Stimulated activated CD4-positive, alpha-beta T cell treated with anti-CD3 and anti-CD28 coated beads, Interleukin-4, amount 100 ng/mL, for 4 hours (primary cell): ENCODE measurements around the gene NLRP11.
"Not testable (repeated sequence)": the region's sequence is repeated elsewhere in the genome, so short reads cannot be mapped to it uniquely, and the experiment has no call there.

Source experiments
- DNase-seq, 2 experiments: peaks; one replicate each; pipeline ENCODE4 v3.0.0-alpha.2; 2020

The NLRP11 gene

GRCh38 chr19:55769632-55770031 lies 62.2 kb downstream of the NLRP11 start:
- not testable (repeated sequence) for DNase-seq

- not testable (repeated sequence) for DNase-seq
These were observed 63.0 kb downstream of the NLRP11 start, which contains the start of gene RFPL4AL1 for GRCh38 chr19:55768818-55769217. RFPL4AL1 (plus strand) TSS chr19:55769118; CDS start chr19:55771805, 2,687 bp downstream.

- no peak for DNase-seq
These were observed 65.3 kb downstream of the NLRP11 start for GRCh38 chr19:55766466-55766865.

- DNase-seq = not testable (repeated sequence)
These were observed 73.0 kb downstream of the NLRP11 start, which contains the start of gene RFPL4A for GRCh38 chr19:55758797-55759196. RFPL4A (plus strand) TSS chr19:55759097; CDS start chr19:55761801, 2,704 bp downstream.

- not testable (repeated sequence) for DNase-seq
These were observed 75.0 kb downstream of the NLRP11 start for GRCh38 chr19:55756808-55757207.

- DNase-seq = no peak
These were observed 78.4 kb downstream of the NLRP11 start for GRCh38 chr19:55753401-55753800.

GRCh38 chr19:55750715-55751114 lies 81.1 kb downstream of the NLRP11 start:
- DNase-seq = no peak

- DNase-seq = no peak
These were observed 93.5 kb downstream of the NLRP11 start, which contains the start of gene NLRP9 for GRCh38 chr19:55738302-55738701. NLRP9 (minus strand) TSS chr19:55738402; CDS start chr19:55738374, 28 bp downstream.
